ENCODE results near the gene STPG4.

Gene STPG4

DNA sequence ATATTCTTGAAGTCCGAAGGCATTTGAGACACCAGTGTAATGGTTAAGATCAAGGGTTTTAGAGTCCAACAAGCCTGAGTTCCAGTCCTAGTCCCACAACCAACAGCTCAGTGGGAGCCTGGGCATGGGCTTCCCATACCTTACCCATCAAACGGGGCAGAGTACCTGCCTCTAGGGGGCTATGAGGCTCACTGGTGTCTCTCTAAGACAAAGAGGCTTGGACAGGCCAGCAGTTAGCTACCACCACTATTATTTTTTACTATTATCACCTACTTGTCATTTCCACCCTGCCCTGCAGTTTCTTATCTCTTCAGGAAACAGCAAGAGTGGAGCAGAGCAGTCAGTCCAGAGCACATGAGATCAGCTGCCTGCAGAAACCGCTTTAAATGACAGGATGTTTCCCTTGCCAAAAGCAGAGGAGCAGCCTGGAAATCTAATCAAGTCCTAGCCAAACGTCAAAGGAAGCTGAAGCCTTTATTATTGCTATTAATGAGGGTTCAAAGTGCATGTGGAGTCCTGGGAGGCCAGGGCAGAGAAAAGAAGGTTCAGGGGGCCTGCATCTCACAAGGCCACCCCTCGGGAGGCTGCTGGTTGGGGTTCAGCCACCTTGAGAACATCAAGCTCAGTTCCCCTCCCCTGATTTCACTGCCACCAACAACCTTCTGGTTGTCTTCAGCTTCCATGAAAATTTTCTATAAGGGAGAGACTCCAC lies 66.6 kb downstream of the STPG4 start:
- H3K36me3 ChIP-seq (ENCODE audit: control insufficient read depth in 2 of 2, insufficient read depth in 2 of 2, low read length in 2 of 2): no peaks in the 10 kb centered on the region
- H3K9me3 ChIP-seq (ENCODE audit: control insufficient read depth in 2 of 2, low read length in 2 of 2): no peaks in the 10 kb centered on the region
- H3K9ac ChIP-seq (ENCODE audit: low read length in 2 of 2): no peak overlapping the region
- H3K4me1 ChIP-seq (ENCODE audit: control insufficient read depth, insufficient read depth, low read length): peaks cover 26% of the 10 kb centered on the region
- no peak overlapping the region for H3K4me3 ChIP-seq (ENCODE audit: low read length in 2 of 2)
- no peaks in the 10 kb centered on the region for H3K27me3 ChIP-seq (ENCODE audit: control insufficient read depth in 1 of 2, insufficient read depth in 2 of 2, low read length in 2 of 2)
- H3K27ac ChIP-seq (ENCODE audit: low read length): no peak overlapping the region

DNA sequence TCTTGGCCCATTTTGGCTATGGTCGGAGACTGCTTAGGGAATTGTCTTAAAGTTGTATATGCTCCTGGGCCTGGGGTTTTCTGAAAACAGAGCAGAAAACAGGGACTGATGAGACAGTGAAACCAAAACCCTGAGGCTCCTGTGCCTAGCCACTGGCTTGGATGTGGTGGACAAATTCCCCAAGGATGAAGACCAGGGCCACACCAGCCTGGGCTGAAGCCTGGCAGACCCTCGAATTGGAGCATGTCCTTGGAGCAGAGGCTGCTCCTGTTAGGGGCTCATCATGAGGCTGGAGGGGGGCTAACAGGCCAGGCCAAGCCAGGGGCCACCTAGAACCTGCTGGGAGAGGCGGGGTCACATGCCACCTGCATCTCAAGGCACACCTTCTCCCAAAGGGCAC lies 68.1 kb downstream of the STPG4 start:
- Histone ChIP-seq H3K4me1 (ENCODE audit: control insufficient read depth, insufficient read depth, low read length) (peaks cover 26% of the 10 kb centered on the region), H3K27ac (ENCODE audit: low read length) (peak overlapping the region; percentile 24), H3K9me3 (ENCODE audit: control insufficient read depth in 2 of 2, low read length in 2 of 2) (no peaks in the 10 kb centered on the region), H3K36me3 (ENCODE audit: control insufficient read depth in 2 of 2, insufficient read depth in 2 of 2, low read length in 2 of 2) (no peaks in the 10 kb centered on the region), H3K4me3 (ENCODE audit: low read length in 2 of 2) (peak overlapping the region in 1 of 2 donors; percentile 22), H3K27me3 (ENCODE audit: control insufficient read depth in 1 of 2, insufficient read depth in 2 of 2, low read length in 2 of 2) (no peaks in the 10 kb centered on the region), H3K9ac (ENCODE audit: low read length in 2 of 2) (no peak overlapping the region)

- Histone ChIP-seq H3K9ac (ENCODE audit: low read length in 2 of 2) (no peak overlapping the region), H3K4me1 (ENCODE audit: control insufficient read depth, insufficient read depth, low read length) (peaks cover 26% of the 10 kb centered on the region), H3K27me3 (ENCODE audit: control insufficient read depth in 1 of 2, insufficient read depth in 2 of 2, low read length in 2 of 2) (no peaks in the 10 kb centered on the region)
These were observed 68.5 kb downstream of the STPG4 start for GRCh38 chr2:47086571-47086970.

DNA sequence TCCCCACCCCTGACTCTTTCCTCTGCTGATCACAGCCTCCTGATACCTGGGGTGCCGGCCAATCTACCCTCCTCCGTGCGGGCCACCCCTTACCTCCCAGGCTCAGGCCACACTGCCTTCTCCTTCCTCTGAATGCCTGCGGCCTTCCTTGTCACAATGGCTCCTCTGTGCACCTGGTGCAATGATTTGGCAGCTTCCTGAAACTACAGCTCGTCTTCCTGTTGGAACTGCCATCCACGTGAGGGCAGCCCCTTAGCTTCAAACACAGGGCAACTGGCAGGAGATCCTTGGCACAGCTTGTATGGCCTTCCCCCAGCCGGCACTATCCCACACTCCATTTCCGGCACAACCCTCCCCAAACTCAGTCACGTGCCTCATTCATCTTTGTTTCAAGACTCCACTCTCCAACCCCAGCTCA lies 69.0 kb downstream of the STPG4 start:
- H3K4me3 ChIP-seq (ENCODE audit: low read length in 2 of 2): peak overlapping the region in 1 of 2 donors; percentile 29
- H3K9ac ChIP-seq (ENCODE audit: low read length in 2 of 2): no peak overlapping the region
- no peaks in the 10 kb centered on the region for H3K36me3 ChIP-seq (ENCODE audit: control insufficient read depth in 2 of 2, insufficient read depth in 2 of 2, low read length in 2 of 2)
- H3K9me3 ChIP-seq (ENCODE audit: control insufficient read depth in 2 of 2, low read length in 2 of 2): no peaks in the 10 kb centered on the region
- peaks cover 26% of the 10 kb centered on the region for H3K4me1 ChIP-seq (ENCODE audit: control insufficient read depth, insufficient read depth, low read length)
- peak overlapping the region; percentile 24 for H3K27ac ChIP-seq (ENCODE audit: low read length)
- no peaks in the 10 kb centered on the region for H3K27me3 ChIP-seq (ENCODE audit: control insufficient read depth in 1 of 2, insufficient read depth in 2 of 2, low read length in 2 of 2)

More at GRCh38 chr2:47086571-47086970, 68.5 kb downstream of the STPG4 start:
- Histone ChIP-seq H3K27ac (ENCODE audit: low read length) (peak overlapping the region; percentile 24), H3K9me3 (ENCODE audit: control insufficient read depth in 2 of 2, low read length in 2 of 2) (no peaks in the 10 kb centered on the region), H3K4me3 (ENCODE audit: low read length in 2 of 2) (peak overlapping the region in 1 of 2 donors; percentile 22), H3K36me3 (ENCODE audit: control insufficient read depth in 2 of 2, insufficient read depth in 2 of 2, low read length in 2 of 2) (no peaks in the 10 kb centered on the region)

DNA sequence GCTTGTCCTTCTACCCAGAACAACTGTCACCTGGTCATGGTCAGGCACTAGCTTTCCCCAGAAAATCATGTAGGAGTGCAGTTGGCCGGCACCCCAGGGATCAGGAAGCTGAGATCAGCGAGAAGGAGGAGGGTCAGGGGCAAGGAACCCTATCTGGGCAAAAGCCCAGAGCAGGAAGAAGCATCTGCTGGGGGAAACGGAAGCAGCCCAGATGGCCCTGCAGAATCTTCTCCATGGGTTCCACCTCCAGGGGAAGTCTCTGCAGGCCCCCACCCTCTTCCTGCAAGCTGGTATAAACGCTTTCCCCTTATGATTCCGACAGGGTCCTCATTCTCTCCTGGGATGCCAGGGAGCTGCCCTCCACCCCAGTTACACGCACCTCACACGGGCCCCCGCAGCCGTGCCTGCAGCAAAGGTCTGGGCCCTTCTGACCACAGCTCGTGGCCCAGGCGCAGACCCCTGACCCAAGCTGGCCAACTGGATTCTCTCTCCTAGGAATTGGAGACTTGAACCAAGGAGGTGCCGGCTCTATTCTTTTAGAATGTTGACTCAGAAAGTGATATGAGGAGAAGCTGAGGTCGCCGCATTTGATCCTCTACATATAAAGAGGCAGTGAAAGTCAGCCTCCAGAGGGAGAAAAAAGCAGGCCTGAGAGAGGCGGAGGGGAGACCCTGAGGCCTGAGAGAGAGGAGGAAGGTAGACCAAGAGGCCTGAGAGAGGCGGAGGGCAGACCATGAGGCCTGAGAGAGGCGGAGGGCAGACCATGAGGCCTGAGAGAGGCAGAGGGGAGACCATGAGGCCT lies 71.0 kb downstream of the STPG4 start:
- no peak overlapping the region for H3K9ac ChIP-seq (ENCODE audit: low read length in 2 of 2)
- peaks cover 33% of the 10 kb centered on the region for H3K4me1 ChIP-seq (ENCODE audit: control insufficient read depth, insufficient read depth, low read length)
- no peaks in the 10 kb centered on the region for H3K36me3 ChIP-seq (ENCODE audit: control insufficient read depth in 2 of 2, insufficient read depth in 2 of 2, low read length in 2 of 2)
- H3K4me3 ChIP-seq (ENCODE audit: low read length in 2 of 2): no peak overlapping the region
- no peaks in the 10 kb centered on the region for H3K9me3 ChIP-seq (ENCODE audit: control insufficient read depth in 2 of 2, low read length in 2 of 2)
- no peaks in the 10 kb centered on the region for H3K27me3 ChIP-seq (ENCODE audit: control insufficient read depth in 1 of 2, insufficient read depth in 2 of 2, low read length in 2 of 2)
- peak overlapping the region; percentile 18 for H3K27ac ChIP-seq (ENCODE audit: low read length)

GRCh38 chr2:47083485-47083884 lies 71.6 kb downstream of the STPG4 start:
- Histone ChIP-seq H3K9me3 (ENCODE audit: control insufficient read depth in 2 of 2, low read length in 2 of 2) (no peaks in the 10 kb centered on the region), H3K4me3 (ENCODE audit: low read length in 2 of 2) (no peak overlapping the region), H3K4me1 (ENCODE audit: control insufficient read depth, insufficient read depth, low read length) (peaks cover 29% of the 10 kb centered on the region), H3K27ac (ENCODE audit: low read length) (peak overlapping the region; percentile 18), H3K36me3 (ENCODE audit: control insufficient read depth in 2 of 2, insufficient read depth in 2 of 2, low read length in 2 of 2) (no peaks in the 10 kb centered on the region), H3K27me3 (ENCODE audit: control insufficient read depth in 1 of 2, insufficient read depth in 2 of 2, low read length in 2 of 2) (no peaks in the 10 kb centered on the region), H3K9ac (ENCODE audit: low read length in 2 of 2) (no peak overlapping the region)

- no peaks in the 10 kb centered on the region for H3K27me3 ChIP-seq (ENCODE audit: control insufficient read depth in 1 of 2, insufficient read depth in 2 of 2, low read length in 2 of 2)
- H3K9me3 ChIP-seq (ENCODE audit: control insufficient read depth in 2 of 2, low read length in 2 of 2): no peaks in the 10 kb centered on the region
- H3K36me3 ChIP-seq (ENCODE audit: control insufficient read depth in 2 of 2, insufficient read depth in 2 of 2, low read length in 2 of 2): no peaks in the 10 kb centered on the region
- H3K4me3 ChIP-seq (ENCODE audit: low read length in 2 of 2): no peak overlapping the region
- peaks cover 30% of the 10 kb centered on the region for H3K4me1 ChIP-seq (ENCODE audit: control insufficient read depth, insufficient read depth, low read length)
- H3K9ac ChIP-seq (ENCODE audit: low read length in 2 of 2): no peak overlapping the region
- peak overlapping the region; percentile 18 for H3K27ac ChIP-seq (ENCODE audit: low read length)
These were observed 72.1 kb downstream of the STPG4 start for GRCh38 chr2:47083005-47083404.

GRCh38 chr2:47080888-47081301 lies 74.2 kb downstream of the STPG4 start:
- Histone ChIP-seq H3K4me1 (ENCODE audit: control insufficient read depth, insufficient read depth, low read length) (peaks cover 35% of the 10 kb centered on the region), H3K9me3 (ENCODE audit: control insufficient read depth in 2 of 2, low read length in 2 of 2) (no peaks in the 10 kb centered on the region), H3K36me3 (ENCODE audit: control insufficient read depth in 2 of 2, insufficient read depth in 2 of 2, low read length in 2 of 2) (no peaks in the 10 kb centered on the region), H3K4me3 (ENCODE audit: low read length in 2 of 2) (no peak overlapping the region), H3K27me3 (ENCODE audit: control insufficient read depth in 1 of 2, insufficient read depth in 2 of 2, low read length in 2 of 2) (no peaks in the 10 kb centered on the region), H3K9ac (ENCODE audit: low read length in 2 of 2) (no peak overlapping the region), H3K27ac (ENCODE audit: low read length) (no peak overlapping the region)

- Histone ChIP-seq H3K27me3 (ENCODE audit: control insufficient read depth in 1 of 2, insufficient read depth in 2 of 2, low read length in 2 of 2) (no peaks in the 10 kb centered on the region), H3K4me3 (ENCODE audit: low read length in 2 of 2) (peak overlapping the region in 1 of 2 donors; percentile 35), H3K4me1 (ENCODE audit: control insufficient read depth, insufficient read depth, low read length) (peaks cover 31% of the 10 kb centered on the region), H3K36me3 (ENCODE audit: control insufficient read depth in 2 of 2, insufficient read depth in 2 of 2, low read length in 2 of 2) (no peaks in the 10 kb centered on the region), H3K9me3 (ENCODE audit: control insufficient read depth in 2 of 2, low read length in 2 of 2) (no peaks in the 10 kb centered on the region), H3K9ac (ENCODE audit: low read length in 2 of 2) (peak overlapping the region in 1 of 2 donors; percentile 51), H3K27ac (ENCODE audit: low read length) (peak overlapping the region; percentile 37)
These were observed 75.3 kb downstream of the STPG4 start for GRCh38 chr2:47079515-47080412.

Measured in stomach smooth muscle (tissue), 2 donors.